Stimulated activated CD4-positive, alpha-beta T cell treated with anti-CD3 and anti-CD28 coated beads, Interleukin-4, amount 100 ng/mL, for 4 hours (primary cell): Measurements from ENCODE around the gene DNM2.
"Not testable (repeated sequence)": the region's sequence is repeated elsewhere in the genome, so short reads cannot be mapped to it uniquely, and the experiment has no call there.

Experiments used
- DNase-seq, 2 experiments: peaks; one replicate each; pipeline ENCODE4 v3.0.0-alpha.2; 2020

Gene DNM2

GRCh38 chr19:10727685-10728201, 9.9 kb downstream of the DNM2 start:
- DNase-seq = no peak

DNA sequence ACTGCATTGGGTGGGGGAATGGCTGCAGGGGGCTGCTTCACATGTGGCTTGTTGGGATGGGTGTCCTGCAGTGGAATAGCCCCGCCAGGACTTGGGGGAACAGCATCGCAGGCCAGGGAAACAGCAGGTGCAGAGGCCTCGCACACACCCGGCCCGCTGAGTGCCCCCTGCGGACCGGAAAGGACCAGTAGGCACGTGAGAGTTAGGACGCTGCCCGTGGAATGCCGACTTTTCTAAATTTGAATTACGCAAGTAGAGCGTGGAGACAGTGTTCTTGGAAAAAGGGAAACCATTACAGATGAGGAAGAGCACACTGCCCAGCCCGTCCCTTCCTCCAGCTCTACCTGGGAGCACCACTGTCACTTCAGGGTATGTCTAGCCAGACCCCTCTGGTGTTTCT, 11.5 kb downstream of the DNM2 start:
- no peak for DNase-seq

DNA sequence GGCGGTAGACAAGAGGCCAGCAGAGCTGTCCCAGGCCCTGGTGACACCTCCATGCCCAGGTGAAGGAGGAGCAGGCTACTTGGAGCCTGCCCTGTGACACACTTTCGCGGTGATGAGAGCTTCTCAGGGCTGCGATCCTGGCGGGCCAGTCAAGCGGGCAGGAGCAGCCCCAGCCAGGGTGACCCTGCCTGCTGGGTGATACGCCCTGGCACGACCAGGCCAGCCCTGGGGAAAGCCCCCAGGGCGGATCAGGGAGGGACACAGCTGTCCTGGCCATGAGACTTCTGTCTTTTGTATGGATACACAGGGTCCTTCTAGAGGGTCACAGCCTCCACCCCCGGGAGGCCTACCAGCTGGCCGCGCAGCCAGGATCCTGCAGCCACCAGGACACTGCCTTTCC, 13.1 kb downstream of the DNM2 start:
- no peak for DNase-seq

GRCh38 chr19:10735741-10736140, 17.9 kb downstream of the DNM2 start:
- DNase-seq = no peak

GRCh38 chr19:10736189-10736588, 18.3 kb downstream of the DNM2 start:
- DNase-seq = no peak

GRCh38 chr19:10736916-10737551, 19.2 kb downstream of the DNM2 start:
- DNase-seq = no peak

- no peak for DNase-seq
These were observed 19.8 kb downstream of the DNM2 start for GRCh38 chr19:10737722-10738121.

- no peak for DNase-seq
These were observed 22.9 kb downstream of the DNM2 start for GRCh38 chr19:10740798-10741197.

DNA sequence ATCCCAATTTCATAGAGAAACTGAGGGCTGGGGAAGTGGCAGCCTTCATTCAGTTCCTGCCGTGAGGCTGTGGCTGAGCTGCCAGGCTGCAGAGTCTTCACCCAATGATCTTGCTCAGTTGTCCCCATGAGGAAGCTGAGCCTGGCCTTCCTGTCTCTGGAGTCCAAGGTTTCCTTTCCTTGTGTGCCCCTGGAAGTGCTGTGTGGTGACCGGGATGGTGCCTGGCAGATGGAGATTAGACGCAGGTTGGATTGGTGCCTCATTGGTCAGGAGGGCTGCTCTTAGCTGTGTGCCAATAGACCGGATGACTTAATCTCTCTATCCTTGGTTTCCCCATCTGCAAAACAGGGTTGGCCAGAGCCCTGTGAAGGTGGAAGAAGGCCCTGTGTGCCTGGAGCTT, 24.6 kb downstream of the DNM2 start:
- no peak for DNase-seq

DNA sequence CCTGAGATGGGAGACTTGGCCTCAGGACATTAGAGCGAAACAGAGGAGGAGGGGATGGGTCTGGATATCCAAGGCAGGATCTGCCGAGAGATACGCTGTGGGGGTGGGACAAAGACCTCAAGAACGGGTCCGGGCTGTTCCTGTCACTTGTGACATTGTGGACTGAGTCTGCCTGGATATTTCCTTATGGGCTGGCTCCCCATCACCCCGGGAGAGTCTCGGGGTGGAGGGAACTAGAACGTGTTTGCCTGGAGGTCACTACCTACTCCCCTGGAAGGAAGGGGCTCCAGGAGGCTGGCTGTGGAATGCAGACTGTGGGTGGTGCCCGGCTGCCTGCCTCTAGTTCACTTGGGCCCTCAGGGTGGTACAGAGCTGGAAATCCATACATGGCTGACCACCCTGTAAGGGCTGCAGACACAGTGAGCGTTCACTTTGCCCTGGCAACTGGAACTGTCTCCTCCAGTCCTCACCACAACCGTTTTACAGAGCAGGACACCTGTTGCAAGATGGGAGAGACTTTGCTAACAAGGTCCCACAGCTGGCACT, 26.4 kb downstream of the DNM2 start:
- DNase-seq = no peak

DNA sequence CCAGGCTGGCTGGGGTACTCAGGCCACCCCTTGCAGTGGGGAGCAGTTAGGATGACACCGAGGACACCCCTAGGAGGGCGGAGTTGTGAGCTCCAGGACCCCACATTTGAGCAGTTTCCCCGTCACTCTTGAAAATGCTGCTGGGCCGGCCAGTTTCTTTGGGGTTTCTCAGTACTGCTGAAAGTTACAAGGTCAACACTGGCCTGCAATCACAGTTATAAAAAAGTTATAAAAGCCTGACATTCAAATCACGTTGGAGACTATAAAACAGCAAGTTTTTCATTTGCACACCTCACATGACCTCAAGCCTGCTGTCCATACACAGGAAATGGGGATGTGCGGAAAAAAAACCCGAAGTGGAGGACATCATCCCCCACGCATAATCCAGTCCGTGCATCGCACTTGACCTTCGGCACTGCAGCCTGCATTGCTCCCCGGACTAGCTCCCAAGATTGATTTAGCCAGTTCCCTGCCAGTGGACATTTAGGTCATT, 27.0 kb downstream of the DNM2 start:
- no peak for DNase-seq

DNA sequence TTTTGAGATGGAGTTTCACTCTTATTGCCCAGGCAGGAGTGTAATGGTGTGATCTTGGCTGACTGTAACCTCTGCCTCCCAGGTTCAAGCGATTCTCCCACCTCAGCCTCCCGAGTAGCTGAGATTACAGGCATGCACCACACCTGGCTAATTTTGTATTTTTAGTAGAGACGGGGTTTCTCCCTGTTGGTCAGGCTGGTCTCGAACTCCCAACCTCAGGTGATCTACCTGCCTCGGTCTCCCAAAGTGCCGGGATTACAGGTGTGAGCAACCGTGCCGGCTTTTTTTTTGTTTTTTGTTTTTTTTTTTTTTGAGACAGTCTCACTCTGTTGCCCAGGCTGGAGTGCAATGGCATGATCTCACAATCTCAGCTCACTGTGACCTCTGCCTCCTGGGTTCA, 28.6 kb downstream of the DNM2 start:
- DNase-seq = not testable (repeated sequence)

DNA sequence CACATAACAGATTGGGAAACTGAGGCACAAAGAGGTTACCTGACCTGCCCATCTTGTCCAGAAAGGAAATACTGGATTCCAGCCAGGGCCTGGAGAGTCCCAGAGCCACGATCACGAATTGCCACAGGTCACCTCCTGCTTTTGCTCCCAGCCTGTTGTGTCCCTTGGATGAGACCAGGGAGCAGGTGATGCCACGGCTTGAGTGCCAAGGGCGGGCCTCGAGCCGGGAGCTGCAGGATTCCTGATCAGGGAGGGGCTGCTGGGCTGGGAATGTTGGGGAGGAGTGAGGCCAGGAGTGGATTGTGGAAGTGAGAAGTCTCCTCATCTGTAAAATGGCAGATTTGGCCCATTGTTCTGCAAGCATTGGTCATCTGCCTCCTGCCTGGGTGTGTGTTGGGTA, 29.4 kb downstream of the DNM2 start:
- DNase-seq = no peak

DNA sequence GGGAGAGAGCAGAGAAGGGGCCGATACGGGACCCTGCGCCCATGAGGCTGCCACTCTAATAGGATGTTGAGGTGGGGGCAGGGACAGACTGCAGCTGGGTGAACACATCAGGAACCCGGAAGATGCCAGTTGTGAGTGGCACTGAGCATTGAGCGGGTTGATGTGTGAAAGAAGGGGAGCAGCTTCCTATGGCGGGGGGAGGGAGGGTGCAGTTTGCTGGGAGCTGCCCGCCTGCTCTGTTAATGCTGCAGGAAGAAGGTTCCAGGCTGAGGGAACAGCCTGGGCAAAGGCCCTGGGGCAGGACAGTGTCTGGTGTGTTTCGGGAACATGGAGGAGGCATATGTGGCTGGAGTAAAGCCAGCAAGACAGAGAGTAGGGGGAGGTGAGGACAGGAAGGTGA, 29.8 kb downstream of the DNM2 start:
- DNase-seq = no peak

DNA sequence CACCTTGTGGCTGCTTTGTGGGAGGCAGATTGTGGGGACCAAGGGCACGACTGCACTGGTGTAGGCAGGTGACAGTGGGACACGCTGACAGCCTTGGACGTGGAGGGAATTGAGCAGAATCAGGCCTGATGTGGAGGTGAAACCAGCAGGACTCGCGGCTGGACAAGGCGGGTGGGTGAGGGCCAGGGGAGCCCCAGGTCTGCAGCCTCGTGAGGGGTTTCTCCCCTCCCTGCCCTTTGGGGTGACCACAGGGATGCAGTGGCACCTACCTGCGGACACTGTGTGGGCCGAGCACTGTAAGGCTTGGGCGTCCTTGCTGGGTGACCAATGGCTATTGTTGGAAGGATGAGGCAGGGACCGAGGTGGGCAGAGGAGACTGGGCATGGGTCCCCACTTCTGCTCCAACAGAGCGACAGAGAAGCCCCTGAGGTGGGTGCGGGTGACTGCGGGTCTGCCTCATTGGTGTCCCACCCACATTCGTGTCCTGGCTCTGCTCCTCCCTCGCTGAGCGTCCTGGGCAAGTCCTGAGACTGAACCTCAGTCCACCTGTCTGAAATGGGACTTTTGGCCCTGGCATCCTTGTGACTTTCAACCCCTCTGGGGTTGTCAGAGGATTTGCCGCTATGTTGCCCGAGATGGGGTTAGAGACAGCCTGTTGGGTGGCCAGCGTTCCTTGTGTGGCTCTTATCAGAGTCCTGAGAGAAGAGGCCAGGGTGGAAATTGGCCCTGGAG, 30.5 kb downstream of the DNM2 start:
- no peak for DNase-seq

GRCh38 chr19:10748927-10749434, 31.1 kb downstream of the DNM2 start:
- no peak for DNase-seq

- DNase-seq = no peak
These were observed 31.8 kb downstream of the DNM2 start for GRCh38 chr19:10749435-10750384.

- no peak for DNase-seq
These were observed 33.5 kb downstream of the DNM2 start for GRCh38 chr19:10751109-10751953.

- DNase-seq = no peak
These were observed 34.5 kb downstream of the DNM2 start for GRCh38 chr19:10752237-10752912.

DNA sequence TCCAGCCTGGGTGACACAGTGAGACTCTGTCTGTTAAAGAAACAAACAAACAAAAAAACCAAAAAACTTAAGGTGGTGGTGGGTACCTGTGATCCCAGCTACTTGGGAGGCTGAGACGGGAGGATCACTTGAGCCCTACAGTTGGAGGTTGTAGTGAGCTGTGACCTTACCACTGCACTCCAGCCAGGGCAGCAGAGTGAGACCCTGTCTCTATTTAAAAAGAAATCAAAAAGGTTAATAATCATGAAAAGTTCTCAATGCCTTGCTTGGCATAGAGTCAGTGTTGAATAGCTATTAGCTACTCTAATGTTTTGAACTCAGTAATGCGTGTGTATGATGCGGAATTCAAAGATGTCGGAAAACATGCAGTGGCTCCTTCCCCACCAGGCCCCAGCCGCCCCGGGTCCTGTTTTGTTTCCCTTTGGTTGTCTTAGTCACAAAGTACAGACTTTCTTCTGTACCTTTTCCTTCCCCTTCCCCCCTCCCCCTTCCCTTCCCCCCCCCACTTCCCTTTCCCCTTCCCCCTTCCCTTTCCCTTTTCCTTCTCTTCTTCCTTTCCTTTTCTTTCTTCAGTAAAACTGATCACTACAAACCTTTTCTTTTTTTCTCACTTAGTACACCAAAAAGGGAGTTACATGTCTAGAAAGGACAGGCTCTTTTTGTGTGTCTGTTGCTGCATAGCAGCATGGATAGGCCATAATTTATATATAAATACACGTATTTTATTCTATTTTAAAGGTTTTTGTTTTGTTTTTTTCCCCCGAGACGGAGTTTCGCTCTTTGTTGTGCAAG, 35.2 kb downstream of the DNM2 start:
- no peak for DNase-seq
